ENCODE results near the gene OSBPL10. TPM values are rescaled to one million over a fixed set of nuclear protein-coding genes. Genes with fewer than 3 reads are reported as not detected.
A peak's percentile ranks its signal among the peaks of the same experiment; 100 is the strongest.

Gene OSBPL10
- total and polyA plus RNA-seq, 2 of the 8 experiments (the other 6 are each of a cell fraction or from before 2014, with no cell fraction given), result 26.2 to 86.7 TPM

DNA sequence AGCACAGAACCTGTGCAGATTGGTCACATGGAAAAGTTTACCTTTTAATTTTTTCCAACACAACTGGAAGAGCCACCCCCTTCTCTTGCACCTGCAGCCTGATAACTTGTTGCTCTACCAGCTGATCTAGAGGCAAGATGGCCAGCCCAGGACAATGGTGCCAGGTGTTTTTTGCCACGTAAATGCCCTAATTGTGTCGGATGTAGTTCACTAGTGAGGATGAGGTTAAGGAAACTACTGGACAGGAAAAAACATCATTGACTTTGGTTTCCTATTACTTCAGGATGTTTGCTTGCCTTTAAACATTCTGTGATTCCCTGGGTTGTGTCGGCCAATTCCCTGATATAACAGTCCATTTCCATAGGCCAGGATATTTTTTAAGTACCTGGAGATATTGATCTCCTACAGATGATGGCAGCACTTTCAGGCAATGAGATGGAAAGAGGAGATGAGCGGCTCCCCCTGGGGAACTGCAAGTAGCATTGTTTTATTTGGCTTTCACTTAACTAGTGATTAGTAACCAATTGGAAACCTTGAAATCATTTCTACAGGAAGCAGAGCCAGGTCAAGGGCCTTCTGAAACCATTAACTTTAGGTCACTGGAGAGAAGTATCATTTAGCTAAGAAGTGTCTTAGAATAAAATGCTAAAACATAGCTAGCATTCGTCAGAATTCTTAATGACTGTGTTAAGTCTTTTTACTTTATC, 72.5 kb downstream of the OSBPL10 start:
- H2BK5ac ChIP-seq (ENCODE audit: low read depth, low read length), result no peak overlapping the region
- FAIRE-seq (no peak), DNase-seq (ENCODE audit: low read depth in 1 of 2, low spot score in 2 of 2) (no peak)
- H3K4me3 ChIP-seq (ENCODE audit: extremely low read depth in 1 of 4, insufficient read depth in 2 of 4, low read depth in 3 of 4, low read length in 4 of 4), result no peak overlapping the region
- no peaks in the 10 kb centered on the region for H3K36me3 ChIP-seq (ENCODE audit: control insufficient read depth in 2 of 4, insufficient read depth in 4 of 4, low read length in 3 of 4)
- 74% methylated on average over 5 of the region's 5 CpGs; no CpG with 5 or more reads in 1 of the 2 experiments for WGBS, 2 experiments (ENCODE audit: extremely low coverage in 1 of 2, insufficient coverage in 1 of 2, insufficient read length in 1 of 2, insufficient replicate concordance in 2 of 2, low coverage in 1 of 2, low lambda C conversion rate in 2 of 2, missing lambda C conversion rate in 1 of 2)
- no peaks in the 10 kb centered on the region for H4K20me1 ChIP-seq (replicated peaks in 1 of 2; ENCODE audit: control insufficient read depth in 1 of 2, insufficient read depth in 2 of 2, low read length in 2 of 2)
- no peak overlapping the region for H2AK5ac ChIP-seq (ENCODE audit: low read depth, low read length)
- no peak overlapping the region for H2AFZ ChIP-seq (ENCODE audit: low read length)
- peaks cover 16 to 85% of the 10 kb centered on the region in 2 experiments for H3K79me2 ChIP-seq (ENCODE audit: control insufficient read depth in 1 of 2, insufficient read depth in 2 of 2, low read length in 2 of 2)
- no peak overlapping the region for H2BK15ac ChIP-seq (ENCODE audit: low read length)
- H4K8ac ChIP-seq (ENCODE audit: extremely low read depth, insufficient read depth, low read length), result no peak overlapping the region
- no peak overlapping the region for H3K14ac ChIP-seq (ENCODE audit: insufficient read length)
- no peak overlapping the region for H2BK12ac ChIP-seq (ENCODE audit: low read depth, low read length)
- no peak overlapping the region for H4K91ac ChIP-seq (replicated peaks; ENCODE audit: insufficient read length, low read length)
- no peak overlapping the region for H3K18ac ChIP-seq (ENCODE audit: extremely low read depth, low read length)
- H3K9me3 ChIP-seq (ENCODE audit: insufficient read depth in 2 of 2, low read depth in 1 of 2, low read length in 1 of 2), result no peaks in the 10 kb centered on the region
- no peak overlapping the region for H3K4me2 ChIP-seq (ENCODE audit: insufficient read depth in 1 of 2, low read depth in 2 of 2, low read length in 2 of 2)
- no peak overlapping the region for H4K5ac ChIP-seq (ENCODE audit: insufficient read length, low read depth, low read length)
- ChIA-PET CTCF (ENCODE audit: partially characterized antibody) (interaction anchor here (0.5 to 5.2 kb wide), 16 partner anchors 10 to 404 kb away, joined by 3 to 40 read pairs (median 4); no protein-coding TSS in a partner anchor), POLR2A (ENCODE audit: partially characterized antibody) (interaction anchor here (0.9 to 1.3 kb wide), 2 partner anchors 9 to 17 kb away, joined by 4 to 5 read pairs; no protein-coding TSS in a partner anchor)
- no peak overlapping the region for H3K27ac ChIP-seq (ENCODE audit: low read depth, low read length)
- H3K4ac ChIP-seq (replicated peaks; ENCODE audit: insufficient read length, low read depth, low read length), result no peak overlapping the region
- H3K23ac ChIP-seq (ENCODE audit: insufficient read length), result no peak overlapping the region
- H3K56ac ChIP-seq (replicated peaks; ENCODE audit: insufficient read length, low read depth, low read length), result no peak overlapping the region
- H3K9ac ChIP-seq (replicated peaks in 1 of 4; ENCODE audit: extremely low read depth in 1 of 4, low read depth in 3 of 4, low read length in 3 of 4), result no peak overlapping the region
- H3K23me2 ChIP-seq (ENCODE audit: low read depth, low read length), result no peaks in the 10 kb centered on the region
- H2BK20ac ChIP-seq (ENCODE audit: low read length), result no peak overlapping the region
- H3K79me1 ChIP-seq (ENCODE audit: low read depth, low read length), result peaks cover 12% of the 10 kb centered on the region
- H2BK120ac ChIP-seq (replicated peaks; ENCODE audit: low read depth, low read length), result no peak overlapping the region
- TF ChIP-seq CTCF (IDR thresholded peaks at IDR 0.05; ENCODE audit: control extremely low read depth in 1 of 3, insufficient read depth in 1 of 3, low read depth in 1 of 3, low read length in 3 of 3) (peak in 1 of 3 experiments; percentile 54; a peak in 2 of 4 replicates), GTF2F1 (IDR thresholded peaks at IDR 0.05; ENCODE audit: borderline replicate concordance, low read depth, low read length) (no peak), RAD21 (IDR thresholded peaks at IDR 0.05 in 1 of 2, conservative IDR thresholded peaks at IDR 0.05 in 1 of 2; ENCODE audit: low read depth in 2 of 2, low read length in 2 of 2) (peak in 1 of 2 experiments; percentile 42; a peak in 2 of 4 replicates), POLR2AphosphoS5 (IDR thresholded peaks at IDR 0.05; ENCODE audit: low read depth, low read length) (no peak)
- H3K27me3 ChIP-seq (replicated peaks in 1 of 4; ENCODE audit: control insufficient read depth in 3 of 4, extremely low read depth in 1 of 4, insufficient read depth in 3 of 4, low read length in 3 of 4), result no peaks in the 10 kb centered on the region
- H3K4me1 ChIP-seq (replicated peaks in 1 of 4; ENCODE audit: control insufficient read depth in 3 of 4, insufficient read depth in 4 of 4, low read length in 3 of 4), result peaks cover 0 to 17% (median 9%) of the 10 kb centered on the region in 4 experiments; a peak in 4 of 7 replicates
